Suprapubic skin (tissue), 4 donors: Measurements from ENCODE around the gene CEP85L.

ENCODE experiments used
- EP300 ChIP-seq: sonication (generic); formaldehyde crosslinking; IDR thresholded peaks from one replicate; pipeline ENCODE4 v1.6.1; 2017; ENCODE audit warnings: antibody characterized with exemption
- POLR2A ChIP-seq, 2 donors: fragments of 450-650 bp; IDR thresholded peaks; one replicate each; pipeline ENCODE4 v1.6.1; 2017; ENCODE audit warnings: antibody characterized with exemption in 2 of 2, mild to moderate bottlenecking in 2 of 2, moderate library complexity in 2 of 2
- POLR2AphosphoS5 ChIP-seq, 3 donors: sonication (generic); formaldehyde crosslinking; IDR thresholded peaks; one replicate each; pipeline ENCODE4 v1.6.1; 2017; ENCODE audit warnings: antibody characterized with exemption in 3 of 3
- TF ChIP-seq, protein P1 (sequence below), 2 donors: fragments of 200-600 bp in 1 of 2; fragments of 450-650 bp in 1 of 2; sonication (generic) in 1 of 2; IDR thresholded peaks; one replicate each; pipeline ENCODE4 v1.5.1; 2016 to 2019; ENCODE audit warnings: antibody characterized with exemption in 2 of 2, mild to moderate bottlenecking in 1 of 2, moderate library complexity in 1 of 2

GRCh38 chr6:118659513-118660217 lies 8.3 kb upstream of the CEP85L start:
- TF ChIP-seq POLR2A (IDR thresholded peaks at IDR 0.05) (no peak), EP300 (no peak), POLR2AphosphoS5 (IDR thresholded peaks at IDR 0.05) (no peak)
- TF ChIP-seq, protein P1, sequence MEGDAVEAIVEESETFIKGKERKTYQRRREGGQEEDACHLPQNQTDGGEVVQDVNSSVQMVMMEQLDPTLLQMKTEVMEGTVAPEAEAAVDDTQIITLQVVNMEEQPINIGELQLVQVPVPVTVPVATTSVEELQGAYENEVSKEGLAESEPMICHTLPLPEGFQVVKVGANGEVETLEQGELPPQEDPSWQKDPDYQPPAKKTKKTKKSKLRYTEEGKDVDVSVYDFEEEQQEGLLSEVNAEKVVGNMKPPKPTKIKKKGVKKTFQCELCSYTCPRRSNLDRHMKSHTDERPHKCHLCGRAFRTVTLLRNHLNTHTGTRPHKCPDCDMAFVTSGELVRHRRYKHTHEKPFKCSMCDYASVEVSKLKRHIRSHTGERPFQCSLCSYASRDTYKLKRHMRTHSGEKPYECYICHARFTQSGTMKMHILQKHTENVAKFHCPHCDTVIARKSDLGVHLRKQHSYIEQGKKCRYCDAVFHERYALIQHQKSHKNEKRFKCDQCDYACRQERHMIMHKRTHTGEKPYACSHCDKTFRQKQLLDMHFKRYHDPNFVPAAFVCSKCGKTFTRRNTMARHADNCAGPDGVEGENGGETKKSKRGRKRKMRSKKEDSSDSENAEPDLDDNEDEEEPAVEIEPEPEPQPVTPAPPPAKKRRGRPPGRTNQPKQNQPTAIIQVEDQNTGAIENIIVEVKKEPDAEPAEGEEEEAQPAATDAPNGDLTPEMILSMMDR (IDR thresholded peaks at IDR 0.05): no peak
